SK-N-SH (cell line): Measurements from ENCODE around the gene CAMSAP1. TPM values are rescaled to one million over a fixed set of nuclear protein-coding genes. Genes with fewer than 3 reads are reported as not detected.

ENCODE experiments used
- CTCF ChIA-PET: fragments of 300-600, 350-600 bp; formaldehyde crosslinking; extraction: SDS; loops from one replicate; lab custom pipeline; 2021; lab: Yijun Ruan, JAX
- POLR2A ChIA-PET: fragments of 350-600 bp; sonication (Branson Sonifier 250); formaldehyde crosslinking; extraction: SDS; loops from one replicate; lab custom pipeline; 2020; ENCODE audit warnings: antibody characterized with exemption, inconsistent platforms; lab: Yijun Ruan, JAX
- DNase-seq: peaks from one replicate; pipeline ENCODE4 v3.0.0; 2012
- H2AFZ ChIP-seq: fragments of 200-600 bp; sonication (generic); 2 replicates; pipeline ENCODE4 v1.8.1; 2016; ENCODE audit warnings: antibody characterized with exemption, mild to moderate bottlenecking, low read depth
- H3F3A ChIP-seq: fragments of 200-600 bp; sonication (generic); replicated peaks from 2 replicates; pipeline ENCODE3; 2016; ENCODE audit warnings: antibody characterized with exemption, mild to moderate bottlenecking; ENCODE audit not compliant: insufficient read depth
- H3K27ac ChIP-seq, 2 experiments: fragments of 200-500 bp in 1 of 2; fragments of 200-600 bp in 1 of 2; sonication (Bioruptor generic) in 1 of 2; sonication (generic), shearing (Covaris generic) in 1 of 2; 2 replicates each; pipeline versions ENCODE4 v1.5.1 to v1.6.1; 2014 to 2016; ENCODE audit warnings: low read depth in 2 of 2, inconsistent platforms in 1 of 2, low read length in 1 of 2, mild to moderate bottlenecking in 1 of 2, mixed read lengths in 1 of 2
- H3K27me3 ChIP-seq: fragments of 200-600 bp; sonication (generic), shearing (Covaris generic); 2 replicates; pipeline ENCODE4 v1.6.1; 2016; ENCODE audit warnings: mixed run types; ENCODE audit not compliant: insufficient read depth
- H3K36me3 ChIP-seq, 2 experiments: fragments of 200-500 bp in 1 of 2; fragments of 200-600 bp in 1 of 2; sonication (Bioruptor generic) in 1 of 2; sonication (generic) in 1 of 2; replicated peaks in 1 of 2; 2 replicates each; pipeline versions ENCODE3 to v1.5.1; 2014 to 2016; ENCODE audit warnings: low read length in 1 of 2, mild to moderate bottlenecking in 1 of 2; ENCODE audit not compliant: insufficient read depth in 2 of 2, control insufficient read depth in 1 of 2
- H3K4me1 ChIP-seq, 2 experiments: fragments of 200-500 bp in 1 of 2; fragments of 200-600 bp in 1 of 2; sonication (Bioruptor generic) in 1 of 2; sonication (generic), shearing (Covaris generic) in 1 of 2; 2 replicates each; pipeline versions ENCODE4 v1.5.1 to v1.6.1; 2014 to 2016; ENCODE audit warnings: low read depth in 1 of 2, low read length in 1 of 2, mixed run types in 1 of 2; ENCODE audit not compliant: insufficient read depth in 2 of 2, control insufficient read depth in 1 of 2
- H3K4me2 ChIP-seq: fragments of 200-600 bp; sonication (generic), shearing (Covaris generic); 2 replicates; pipeline ENCODE4 v1.6.1; 2017; ENCODE audit warnings: mixed run types
- H3K4me3 ChIP-seq, 2 experiments: fragments of 200-500 bp in 1 of 2; fragments of 200-600 bp in 1 of 2; sonication (Bioruptor generic) in 1 of 2; sonication (generic), shearing (Covaris generic) in 1 of 2; 2 replicates each; pipeline versions ENCODE4 v1.5.1 to v1.8.1; 2014 to 2016; ENCODE audit warnings: low read depth in 2 of 2, inconsistent platforms in 1 of 2, low read length in 1 of 2, mild to moderate bottlenecking in 1 of 2, mixed read lengths in 1 of 2, moderate library complexity in 1 of 2
- H3K79me2 ChIP-seq: fragments of 200-600 bp; sonication (generic); 2 replicates; pipeline ENCODE4 v1.8.1; 2017; ENCODE audit warnings: mild to moderate bottlenecking; ENCODE audit not compliant: insufficient read depth
- H3K9ac ChIP-seq: fragments of 200-600 bp; sonication (generic); 2 replicates; pipeline ENCODE4 v1.6.1; 2017; ENCODE audit warnings: mixed run types
- H3K9me2 ChIP-seq: fragments of 200-600 bp; sonication (generic); 2 replicates; pipeline ENCODE4 v1.6.1; 2017; ENCODE audit warnings: mixed run types
- H3K9me3 ChIP-seq: fragments of 200-600 bp; sonication (generic); 2 replicates; pipeline ENCODE4 v1.6.1; 2017; ENCODE audit warnings: mixed run types, mild to moderate bottlenecking, moderate library complexity
- H4K20me1 ChIP-seq: fragments of 200-600 bp; sonication (generic); 2 replicates; pipeline ENCODE4 v1.6.1; 2017; ENCODE audit warnings: mild to moderate bottlenecking, mixed run types; ENCODE audit not compliant: insufficient read depth
- CHD2 ChIP-seq: fragments of 150-350 bp; IDR thresholded peaks from 2 replicates; pipeline ENCODE4 v1.6.1; 2018; ENCODE audit warnings: low read length; ENCODE audit not compliant: partially characterized antibody
- ELF1 ChIP-seq: IDR thresholded peaks from 2 replicates; pipeline ENCODE4 v1.4.0; 2012
- FOSL2 ChIP-seq: IDR thresholded peaks from 2 replicates; pipeline ENCODE4 v1.4.0; 2012; ENCODE audit warnings: low read depth, mild to moderate bottlenecking, moderate library complexity, borderline replicate concordance
- GABPA ChIP-seq: IDR thresholded peaks from 2 replicates; pipeline ENCODE4 v1.4.0; 2012; ENCODE audit warnings: low read depth, mild to moderate bottlenecking
- GATA2 ChIP-seq: sonication (generic); formaldehyde crosslinking; IDR thresholded peaks from 2 replicates; pipeline ENCODE4 v1.5.0; 2020; ENCODE audit warnings: mild to moderate bottlenecking, missing genetic modification reagents
- NFIC ChIP-seq: IDR thresholded peaks from 2 replicates; pipeline ENCODE4 v1.4.0; 2012; ENCODE audit warnings: borderline replicate concordance
- RCOR1 ChIP-seq: fragments of 150-350 bp; IDR thresholded peaks from 2 replicates; pipeline ENCODE4 v1.6.1; 2017; ENCODE audit warnings: antibody characterized with exemption, low read length
- SIN3A ChIP-seq: IDR thresholded peaks from 2 replicates; pipeline ENCODE4 v1.6.1; 2012; ENCODE audit warnings: low read depth, mild to moderate bottlenecking, low read length, moderate library complexity, borderline replicate concordance
- USF1 ChIP-seq: IDR thresholded peaks from 2 replicates; pipeline ENCODE4 v1.4.0; 2012; ENCODE audit warnings: low read depth, borderline replicate concordance
- YY1 ChIP-seq: IDR thresholded peaks from 2 replicates; pipeline ENCODE4 v1.4.0; 2012; ENCODE audit warnings: low read depth, mild to moderate bottlenecking
- whole genome bisulfite sequencing: methylation state at CpG from one replicate; pipeline ENCODE4 v1.1.6; 2017; ENCODE audit warnings: low lambda C conversion rate; 5-methylcytosine and 5-hydroxymethylcytosine counted together
- polyA plus RNA-seq, 3 experiments: library from polyadenylated mRNA; depleted of rRNA; stranded (reverse); fragments of >200 nt; gene quantifications; 2 replicates each; pipeline ENCODE4 v1.2.3, GENCODE V29; 2012
- TF ChIP-seq, protein P1 (sequence below): IDR thresholded peaks from 2 replicates; pipeline ENCODE4 v1.4.0; 2012; ENCODE audit warnings: low read depth, borderline replicate concordance

The CAMSAP1 gene
- polyA plus RNA-seq, 1 of the 3 experiments (the other 2 are of a cell fraction): 8.9 TPM

DNA sequence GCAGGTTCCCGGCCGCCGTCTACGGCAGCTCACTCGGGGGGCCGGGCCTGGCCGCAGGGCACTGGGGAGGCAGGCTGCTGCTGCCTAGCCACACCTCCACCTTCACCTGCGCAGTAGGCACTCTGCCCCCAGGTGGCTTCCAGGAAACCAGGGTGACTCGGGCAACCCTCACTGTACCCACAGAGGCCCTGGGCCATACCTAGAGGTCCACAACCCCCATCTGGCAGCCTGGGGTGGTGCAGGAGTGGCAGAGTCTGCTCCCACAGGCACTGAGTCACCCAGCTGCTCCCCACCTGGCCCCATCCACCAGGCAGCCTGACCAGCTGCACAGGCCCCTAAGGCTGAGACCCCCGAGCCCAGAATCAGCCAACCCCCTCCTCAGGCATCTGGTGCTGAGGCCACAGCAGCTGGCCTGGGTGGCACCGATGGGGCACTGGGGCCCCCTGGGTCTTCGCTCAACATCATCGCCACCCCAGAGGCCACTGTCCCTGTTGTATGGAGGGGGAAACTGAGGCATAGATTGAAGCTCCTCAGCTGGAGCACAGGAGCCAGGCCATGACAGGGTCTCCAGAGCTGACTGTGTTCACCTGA lies 135.2 kb downstream of the CAMSAP1 start (continued):
- TF ChIP-seq SIN3A: no peak
- no peak for TF ChIP-seq FOSL2
- no peak for TF ChIP-seq RCOR1
- TF ChIP-seq CHD2: no peak
- TF ChIP-seq, all 33 proteins: peak for 0

- Histone ChIP-seq H3K4me1 (no peaks in the 10 kb centered on the region), H3K4me2 (no peak overlapping the region), H3K9me3 (no peaks in the 10 kb centered on the region), H3F3A (no peaks in the 10 kb centered on the region), H3K9me2 (no peaks in the 10 kb centered on the region), H3K9ac (no peak overlapping the region), H3K79me2 (no peaks in the 10 kb centered on the region), H3K4me3 (no peak overlapping the region), H2AFZ (no peak overlapping the region), H3K27me3 (no peaks in the 10 kb centered on the region), H4K20me1 (no peaks in the 10 kb centered on the region), H3K27ac (no peak overlapping the region), H3K36me3 (no peaks in the 10 kb centered on the region)
- no peak for TF ChIP-seq GATA2 (CRISPR knock-in tag)
- TF ChIP-seq NFIC: no peak
- no peak for TF ChIP-seq YY1
- no peak for TF ChIP-seq ELF1
- no peak for DNase-seq
- ChIA-PET POLR2A (no interaction called here), CTCF (no interaction called here)
- WGBS: 52% methylated on average over 10 of the region's 21 CpGs
Measured at GRCh38 chr9:135771401-135772051, 135.8 kb downstream of the CAMSAP1 start.

DNA sequence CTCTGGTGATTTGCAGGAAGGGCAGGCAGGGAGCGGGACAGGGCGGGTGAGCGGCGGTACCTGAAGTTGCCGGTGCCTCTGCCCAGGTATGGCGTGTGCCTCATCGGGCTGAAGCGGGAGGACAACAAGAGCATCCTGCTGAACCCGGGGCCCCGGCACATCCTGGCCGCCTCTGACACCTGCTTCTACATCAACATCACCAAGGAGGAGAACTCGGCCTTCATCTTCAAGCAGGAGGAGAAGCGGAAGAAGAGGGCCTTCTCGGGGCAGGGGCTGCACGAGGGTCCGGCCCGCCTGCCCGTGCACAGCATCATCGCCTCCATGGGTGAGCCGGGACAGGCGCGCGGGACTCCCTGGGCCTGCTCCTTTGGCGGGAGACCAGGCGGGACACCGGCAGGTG lies 136.6 kb downstream of the CAMSAP1 start:
- no peak overlapping the region for H3K9ac ChIP-seq
- H2AFZ ChIP-seq: no peak overlapping the region
- WGBS: 95% methylated on average over 10 of the region's 26 CpGs
- no peak overlapping the region for H3K4me3 ChIP-seq
- no peak for TF ChIP-seq USF1
- no peak overlapping the region for H3K27ac ChIP-seq
- ChIA-PET CTCF (no interaction called here), POLR2A (no interaction called here)
- H4K20me1 ChIP-seq: no peaks in the 10 kb centered on the region
- no peak for DNase-seq
- H3K9me3 ChIP-seq: no peaks in the 10 kb centered on the region
- H3F3A ChIP-seq: no peaks in the 10 kb centered on the region
- no peak overlapping the region for H3K4me2 ChIP-seq
- H3K27me3 ChIP-seq: no peaks in the 10 kb centered on the region
- H3K9me2 ChIP-seq: no peaks in the 10 kb centered on the region
- no peaks in the 10 kb centered on the region for H3K79me2 ChIP-seq
- no peaks in the 10 kb centered on the region for H3K36me3 ChIP-seq
- H3K4me1 ChIP-seq: no peaks in the 10 kb centered on the region

DNA sequence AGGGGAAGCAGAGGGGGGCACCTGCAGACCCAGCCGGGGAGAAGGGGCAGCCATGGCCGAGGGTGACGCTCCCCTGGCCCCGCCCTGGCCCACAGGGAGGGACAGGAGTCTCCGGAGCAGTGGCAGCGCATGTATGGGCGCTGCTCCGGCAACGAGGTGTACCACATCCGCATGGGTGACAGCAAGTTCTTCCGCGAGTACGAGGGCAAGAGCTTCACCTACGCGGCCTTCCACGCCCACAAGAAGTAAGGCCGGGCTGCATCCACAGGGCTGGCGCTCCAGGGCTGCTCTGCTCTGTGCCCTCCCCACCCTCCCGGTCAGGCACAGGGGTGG lies 137.2 kb downstream of the CAMSAP1 start:
- Histone ChIP-seq H4K20me1 (no peaks in the 10 kb centered on the region), H3K27ac (no peak overlapping the region), H3K9me3 (no peaks in the 10 kb centered on the region), H3K27me3 (no peaks in the 10 kb centered on the region), H2AFZ (no peak overlapping the region), H3K4me3 (no peak overlapping the region), H3K36me3 (no peaks in the 10 kb centered on the region), H3K79me2 (no peaks in the 10 kb centered on the region), H3K4me1 (no peaks in the 10 kb centered on the region), H3K9ac (no peak overlapping the region), H3K4me2 (no peak overlapping the region), H3K9me2 (no peaks in the 10 kb centered on the region), H3F3A (no peaks in the 10 kb centered on the region)
- 39% methylated on average over 5 of the region's 19 CpGs for WGBS
- ChIA-PET CTCF (no interaction called here), POLR2A (no interaction called here)
- no peak for DNase-seq
- TF ChIP-seq, protein P1, sequence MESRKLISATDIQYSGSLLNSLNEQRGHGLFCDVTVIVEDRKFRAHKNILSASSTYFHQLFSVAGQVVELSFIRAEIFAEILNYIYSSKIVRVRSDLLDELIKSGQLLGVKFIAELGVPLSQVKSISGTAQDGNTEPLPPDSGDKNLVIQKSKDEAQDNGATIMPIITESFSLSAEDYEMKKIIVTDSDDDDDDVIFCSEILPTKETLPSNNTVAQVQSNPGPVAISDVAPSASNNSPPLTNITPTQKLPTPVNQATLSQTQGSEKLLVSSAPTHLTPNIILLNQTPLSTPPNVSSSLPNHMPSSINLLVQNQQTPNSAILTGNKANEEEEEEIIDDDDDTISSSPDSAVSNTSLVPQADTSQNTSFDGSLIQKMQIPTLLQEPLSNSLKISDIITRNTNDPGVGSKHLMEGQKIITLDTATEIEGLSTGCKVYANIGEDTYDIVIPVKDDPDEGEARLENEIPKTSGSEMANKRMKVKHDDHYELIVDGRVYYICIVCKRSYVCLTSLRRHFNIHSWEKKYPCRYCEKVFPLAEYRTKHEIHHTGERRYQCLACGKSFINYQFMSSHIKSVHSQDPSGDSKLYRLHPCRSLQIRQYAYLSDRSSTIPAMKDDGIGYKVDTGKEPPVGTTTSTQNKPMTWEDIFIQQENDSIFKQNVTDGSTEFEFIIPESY: no peak
- TF ChIP-seq GABPA: no peak
- TF ChIP-seq, all 33 proteins: peak for 0
